Measurements from ENCODE around the gene ITGAX. TPM values are rescaled to one million over a fixed set of nuclear protein-coding genes. Genes with fewer than 3 reads are reported as not detected.

Gene ITGAX
- total and polyA plus RNA-seq, 2 of the 8 experiments (the other 6 are each of a cell fraction or from before 2014, with no cell fraction given) = 0.30 TPM; not detected in 1

GRCh38 chr16:31404353-31405064 is 49.5 kb downstream of the ITGAX start:
- Histone ChIP-seq H3K36me3 (ENCODE audit: control insufficient read depth in 2 of 4, insufficient read depth in 4 of 4, low read length in 3 of 4) (no peaks in the 10 kb centered on the region), H3K14ac (ENCODE audit: insufficient read length) (no peak overlapping the region), H3K23ac (ENCODE audit: insufficient read length) (no peak overlapping the region), H2BK12ac (ENCODE audit: low read depth, low read length) (no peak overlapping the region), H3K18ac (ENCODE audit: extremely low read depth, low read length) (no peak overlapping the region), H3K27me3 (replicated peaks in 1 of 4; ENCODE audit: control insufficient read depth in 3 of 4, extremely low read depth in 1 of 4, insufficient read depth in 3 of 4, low read length in 3 of 4) (no peaks in the 10 kb centered on the region), H2BK15ac (ENCODE audit: low read length) (no peak overlapping the region), H3K56ac (replicated peaks; ENCODE audit: insufficient read length, low read depth, low read length) (no peak overlapping the region), H3K79me1 (ENCODE audit: low read depth, low read length) (no peaks in the 10 kb centered on the region), H4K20me1 (replicated peaks in 1 of 2; ENCODE audit: control insufficient read depth in 1 of 2, insufficient read depth in 2 of 2, low read length in 2 of 2) (no peaks in the 10 kb centered on the region), H3K9me3 (ENCODE audit: insufficient read depth in 2 of 2, low read depth in 1 of 2, low read length in 1 of 2) (no peaks in the 10 kb centered on the region), H3K4me2 (ENCODE audit: insufficient read depth in 1 of 2, low read depth in 2 of 2, low read length in 2 of 2) (no peak overlapping the region), H3K27ac (ENCODE audit: low read depth, low read length) (no peak overlapping the region), H3K4me1 (replicated peaks in 1 of 4; ENCODE audit: control insufficient read depth in 3 of 4, insufficient read depth in 4 of 4, low read length in 3 of 4) (no peaks in the 10 kb centered on the region), H3K4ac (replicated peaks; ENCODE audit: insufficient read length, low read depth, low read length) (no peak overlapping the region), H2BK5ac (ENCODE audit: low read depth, low read length) (no peak overlapping the region), H4K5ac (ENCODE audit: insufficient read length, low read depth, low read length) (no peak overlapping the region), H3K79me2 (ENCODE audit: control insufficient read depth in 1 of 2, insufficient read depth in 2 of 2, low read length in 2 of 2) (no peaks in the 10 kb centered on the region), H4K91ac (replicated peaks; ENCODE audit: insufficient read length, low read length) (no peak overlapping the region), H3K9ac (replicated peaks in 1 of 4; ENCODE audit: extremely low read depth in 1 of 4, low read depth in 3 of 4, low read length in 3 of 4) (no peak overlapping the region), H2BK120ac (replicated peaks; ENCODE audit: low read depth, low read length) (no peak overlapping the region), H2BK20ac (ENCODE audit: low read length) (no peak overlapping the region), H2AFZ (ENCODE audit: low read length) (no peak overlapping the region; the same call in 1 of the 2 replicates), H3K4me3 (ENCODE audit: extremely low read depth in 1 of 4, insufficient read depth in 2 of 4, low read depth in 3 of 4, low read length in 4 of 4) (no peak overlapping the region), H4K8ac (ENCODE audit: extremely low read depth, insufficient read depth, low read length) (no peak overlapping the region), H2AK5ac (ENCODE audit: low read depth, low read length) (no peak overlapping the region), H3K23me2 (ENCODE audit: low read depth, low read length) (no peaks in the 10 kb centered on the region)
- TF ChIP-seq FOSL1 (IDR thresholded peaks at IDR 0.05; ENCODE audit: insufficient read depth, low read depth, low read length) = no peak
- no peak for TF ChIP-seq SIN3A (conservative IDR thresholded peaks at IDR 0.05 in 1 of 2, IDR thresholded peaks at IDR 0.05 in 1 of 2; ENCODE audit: low read depth in 1 of 2, low read length in 2 of 2)
- no peak for TF ChIP-seq POLR2AphosphoS5 (IDR thresholded peaks at IDR 0.05; ENCODE audit: low read depth, low read length)
- TF ChIP-seq CHD1 (IDR thresholded peaks at IDR 0.05; ENCODE audit: low read depth, low read length) = no peak
- CTCF ChIA-PET (ENCODE audit: partially characterized antibody) = interaction anchor here (0.8 kb wide), 1 partner anchor 14 kb away, joined by 4 read pairs; no protein-coding TSS in a partner anchor
- POLR2A ChIA-PET (ENCODE audit: partially characterized antibody) = no interaction called here
- FAIRE-seq (no peak), DNase-seq (ENCODE audit: low read depth in 1 of 2, low spot score in 2 of 2) (no peak)
- 83% methylated on average over 8 of the region's 9 CpGs; no CpG with 5 or more reads in 1 of the 2 experiments for WGBS, 2 experiments (ENCODE audit: extremely low coverage in 1 of 2, insufficient coverage in 1 of 2, insufficient read length in 1 of 2, insufficient replicate concordance in 2 of 2, low coverage in 1 of 2, low lambda C conversion rate in 2 of 2, missing lambda C conversion rate in 1 of 2)

Measured in H1 (cell line).